SJCRH30 (cell line): ENCODE results near the gene MAP4K1. TPM values are rescaled to one million over a fixed set of nuclear protein-coding genes. Genes with fewer than 3 reads are reported as not detected.
"Not testable (repeated sequence)": the region's sequence is repeated elsewhere in the genome, so short reads cannot be mapped to it uniquely, and the experiment has no call there.

ENCODE experiments used
- DNase-seq, 2 experiments: peaks; one replicate each; pipeline ENCODE4 v3.0.0-alpha.2; 2015 to 2020
- H3K27ac ChIP-seq: fragments of 250-450 bp; sonication (Bioruptor Pico); 2 replicates; pipeline ENCODE4 v1.5.1; 2020; ENCODE audit warnings: mild to moderate bottlenecking, moderate library complexity
- H3K27me3 ChIP-seq: fragments of 250-450 bp; sonication (Bioruptor Pico); 2 replicates; pipeline ENCODE4 v1.5.1; 2020; ENCODE audit warnings: mild to moderate bottlenecking, moderate library complexity
- H3K36me3 ChIP-seq: fragments of 250-450 bp; sonication (Bioruptor Pico); 2 replicates; pipeline ENCODE4 v1.5.1; 2020; ENCODE audit warnings: mild to moderate bottlenecking, moderate library complexity
- H3K4me1 ChIP-seq: fragments of 250-450 bp; sonication (Bioruptor Pico); 2 replicates; pipeline ENCODE4 v1.5.1; 2020; ENCODE audit warnings: mild to moderate bottlenecking, moderate library complexity
- H3K4me3 ChIP-seq: fragments of 250-450 bp; sonication (Bioruptor Pico); 2 replicates; pipeline ENCODE4 v1.5.1; 2020; ENCODE audit warnings: mild to moderate bottlenecking, moderate library complexity
- H3K9me3 ChIP-seq: fragments of 250-450 bp; sonication (Bioruptor Pico); replicated peaks from 2 replicates; pipeline ENCODE4 v1.5.1; 2020; ENCODE audit warnings: mild to moderate bottlenecking, moderate library complexity
- total RNA-seq: library from RNA; depleted of rRNA; stranded (reverse); fragments of >200 nt; shearing (Covaris generic); gene quantifications from 2 replicates; pipeline ENCODE4 v1.2.3, GENCODE V29; 2014

MAP4K1 gene
- total RNA-seq, 1 experiment from 2014 or later = 1.2 TPM

- peaks cover 42% of the 10 kb centered on the region for H3K36me3 ChIP-seq
- no peak for DNase-seq
Observed at GRCh38 chr19:38583219-38583984, 34.4 kb downstream of the MAP4K1 start.

GRCh38 chr19:38580080-38580479, 37.7 kb downstream of the MAP4K1 start:
- no peak overlapping the region for H3K4me3 ChIP-seq
- no peaks in the 10 kb centered on the region for H3K27me3 ChIP-seq
- H3K9me3 ChIP-seq = no peaks in the 10 kb centered on the region
- H3K27ac ChIP-seq = no peak overlapping the region
- no peak for DNase-seq
- peaks cover 31% of the 10 kb centered on the region for H3K36me3 ChIP-seq
- H3K4me1 ChIP-seq = no peaks in the 10 kb centered on the region

More at GRCh38 chr19:38583219-38583984, 34.4 kb downstream of the MAP4K1 start:
- Histone ChIP-seq H3K27me3 (no peaks in the 10 kb centered on the region), H3K27ac (no peak overlapping the region), H3K9me3 (no peaks in the 10 kb centered on the region), H3K4me3 (no peak overlapping the region), H3K4me1 (no peaks in the 10 kb centered on the region)

- H3K36me3 ChIP-seq = peaks cover 27% of the 10 kb centered on the region
- not testable (repeated sequence) for DNase-seq, H3K4me3 ChIP-seq, H3K27ac ChIP-seq, H3K9me3 ChIP-seq, H3K27me3 ChIP-seq, H3K4me1 ChIP-seq
Observed at GRCh38 chr19:38579304-38579703, 38.4 kb downstream of the MAP4K1 start.

GRCh38 chr19:38577826-38578225, 39.9 kb downstream of the MAP4K1 start:
- no peaks in the 10 kb centered on the region for H3K4me1 ChIP-seq
- H3K36me3 ChIP-seq = peaks cover 26% of the 10 kb centered on the region
- no peak for DNase-seq

GRCh38 chr19:38571682-38572081, 46.1 kb downstream of the MAP4K1 start:
- Histone ChIP-seq H3K36me3 (peaks cover 17% of the 10 kb centered on the region), H3K27ac (no peak overlapping the region), H3K27me3 (no peaks in the 10 kb centered on the region), H3K9me3 (no peaks in the 10 kb centered on the region), H3K4me3 (no peak overlapping the region), H3K4me1 (no peaks in the 10 kb centered on the region)
- no peak for DNase-seq

More at GRCh38 chr19:38577826-38578225, 39.9 kb downstream of the MAP4K1 start:
- Histone ChIP-seq H3K9me3 (no peaks in the 10 kb centered on the region), H3K27me3 (no peaks in the 10 kb centered on the region), H3K4me3 (no peak overlapping the region), H3K27ac (no peak overlapping the region)

GRCh38 chr19:38569368-38569983, 48.3 kb downstream of the MAP4K1 start:
- peaks cover 12% of the 10 kb centered on the region for H3K36me3 ChIP-seq
- H3K27me3 ChIP-seq = no peaks in the 10 kb centered on the region
- no peaks in the 10 kb centered on the region for H3K4me1 ChIP-seq
- H3K9me3 ChIP-seq = no peaks in the 10 kb centered on the region
- no peak overlapping the region for H3K4me3 ChIP-seq
- no peak overlapping the region for H3K27ac ChIP-seq
- DNase-seq = no peak

- no peak for DNase-seq
- no peaks in the 10 kb centered on the region for H3K4me1 ChIP-seq
- H3K9me3 ChIP-seq = no peaks in the 10 kb centered on the region
- H3K27me3 ChIP-seq = no peaks in the 10 kb centered on the region
- no peak overlapping the region for H3K4me3 ChIP-seq
- no peak overlapping the region for H3K27ac ChIP-seq
- H3K36me3 ChIP-seq = peaks cover 36% of the 10 kb centered on the region
Observed at GRCh38 chr19:38565691-38566105, 52.1 kb downstream of the MAP4K1 start.

- peaks cover 36% of the 10 kb centered on the region for H3K36me3 ChIP-seq
- no peak overlapping the region for H3K4me3 ChIP-seq
Observed at GRCh38 chr19:38564981-38565690, 52.6 kb downstream of the MAP4K1 start.

GRCh38 chr19:38563475-38563874, 54.3 kb downstream of the MAP4K1 start:
- Histone ChIP-seq H3K27ac (no peak overlapping the region), H3K4me3 (no peak overlapping the region), H3K4me1 (no peaks in the 10 kb centered on the region), H3K27me3 (no peaks in the 10 kb centered on the region), H3K36me3 (peaks cover 38% of the 10 kb centered on the region), H3K9me3 (no peaks in the 10 kb centered on the region)
- no peak for DNase-seq

More at GRCh38 chr19:38564981-38565690, 52.6 kb downstream of the MAP4K1 start:
- Histone ChIP-seq H3K27ac (no peak overlapping the region), H3K4me1 (no peaks in the 10 kb centered on the region), H3K9me3 (no peaks in the 10 kb centered on the region), H3K27me3 (no peaks in the 10 kb centered on the region)
- no peak for DNase-seq

- Histone ChIP-seq H3K4me3 (no peak overlapping the region), H3K27me3 (no peaks in the 10 kb centered on the region), H3K27ac (no peak overlapping the region), H3K9me3 (no peaks in the 10 kb centered on the region), H3K36me3 (peaks cover 40% of the 10 kb centered on the region), H3K4me1 (no peaks in the 10 kb centered on the region)
- no peak for DNase-seq
Observed at GRCh38 chr19:38562096-38562495, 55.7 kb downstream of the MAP4K1 start.

GRCh38 chr19:38561658-38562057, 56.1 kb downstream of the MAP4K1 start:
- peaks cover 41% of the 10 kb centered on the region for H3K36me3 ChIP-seq
- no peaks in the 10 kb centered on the region for H3K4me1 ChIP-seq
- no peaks in the 10 kb centered on the region for H3K9me3 ChIP-seq
- H3K4me3 ChIP-seq = no peak overlapping the region
- DNase-seq = no peak
- H3K27me3 ChIP-seq = no peaks in the 10 kb centered on the region
- H3K27ac ChIP-seq = no peak overlapping the region

GRCh38 chr19:38561053-38561606, 56.6 kb downstream of the MAP4K1 start:
- Histone ChIP-seq H3K27ac (no peak overlapping the region), H3K4me3 (no peak overlapping the region), H3K9me3 (no peaks in the 10 kb centered on the region), H3K36me3 (peaks cover 46% of the 10 kb centered on the region), H3K4me1 (no peaks in the 10 kb centered on the region), H3K27me3 (no peaks in the 10 kb centered on the region)
- DNase-seq = no peak

GRCh38 chr19:38559428-38560401, 58.0 kb downstream of the MAP4K1 start:
- Histone ChIP-seq H3K36me3 (peaks cover 53% of the 10 kb centered on the region), H3K27me3 (no peaks in the 10 kb centered on the region), H3K4me3 (no peak overlapping the region), H3K27ac (no peak overlapping the region), H3K9me3 (no peaks in the 10 kb centered on the region), H3K4me1 (no peaks in the 10 kb centered on the region)
- no peak for DNase-seq

GRCh38 chr19:38558933-38559332, 58.8 kb downstream of the MAP4K1 start:
- H3K36me3 ChIP-seq = peaks cover 51% of the 10 kb centered on the region
- DNase-seq, H3K4me3 ChIP-seq, H3K9me3 ChIP-seq, H3K27me3 ChIP-seq, H3K4me1 ChIP-seq, H3K27ac ChIP-seq: not testable (repeated sequence)
